SK-N-SH (cell line): ENCODE data around the gene HIBADH. TPM values are rescaled to one million over a fixed set of nuclear protein-coding genes. Genes with fewer than 3 reads are reported as not detected.

Experiments used
- CTCF ChIA-PET: fragments of 300-600, 350-600 bp; formaldehyde crosslinking; extraction: SDS; loops from one replicate; lab custom pipeline; 2021; lab: Yijun Ruan, JAX
- POLR2A ChIA-PET: fragments of 350-600 bp; sonication (Branson Sonifier 250); formaldehyde crosslinking; extraction: SDS; loops from one replicate; lab custom pipeline; 2020; ENCODE audit warnings: antibody characterized with exemption, inconsistent platforms; lab: Yijun Ruan, JAX
- DNase-seq: peaks from one replicate; pipeline ENCODE4 v3.0.0; 2012
- H2AFZ ChIP-seq: fragments of 200-600 bp; sonication (generic); 2 replicates; pipeline ENCODE4 v1.8.1; 2016; ENCODE audit warnings: antibody characterized with exemption, mild to moderate bottlenecking, low read depth
- H3F3A ChIP-seq: fragments of 200-600 bp; sonication (generic); replicated peaks from 2 replicates; pipeline ENCODE3; 2016; ENCODE audit warnings: antibody characterized with exemption, mild to moderate bottlenecking; ENCODE audit not compliant: insufficient read depth
- H3K27ac ChIP-seq, 2 experiments: fragments of 200-500 bp in 1 of 2; fragments of 200-600 bp in 1 of 2; sonication (Bioruptor generic) in 1 of 2; sonication (generic), shearing (Covaris generic) in 1 of 2; 2 replicates each; pipeline versions ENCODE4 v1.5.1 to v1.6.1; 2014 to 2016; ENCODE audit warnings: low read depth in 2 of 2, inconsistent platforms in 1 of 2, low read length in 1 of 2, mild to moderate bottlenecking in 1 of 2, mixed read lengths in 1 of 2
- H3K27me3 ChIP-seq: fragments of 200-600 bp; sonication (generic), shearing (Covaris generic); 2 replicates; pipeline ENCODE4 v1.6.1; 2016; ENCODE audit warnings: mixed run types; ENCODE audit not compliant: insufficient read depth
- H3K36me3 ChIP-seq, 2 experiments: fragments of 200-500 bp in 1 of 2; fragments of 200-600 bp in 1 of 2; sonication (Bioruptor generic) in 1 of 2; sonication (generic) in 1 of 2; replicated peaks in 1 of 2; 2 replicates each; pipeline versions ENCODE3 to v1.5.1; 2014 to 2016; ENCODE audit warnings: low read length in 1 of 2, mild to moderate bottlenecking in 1 of 2; ENCODE audit not compliant: insufficient read depth in 2 of 2, control insufficient read depth in 1 of 2
- H3K4me1 ChIP-seq, 2 experiments: fragments of 200-500 bp in 1 of 2; fragments of 200-600 bp in 1 of 2; sonication (Bioruptor generic) in 1 of 2; sonication (generic), shearing (Covaris generic) in 1 of 2; 2 replicates each; pipeline versions ENCODE4 v1.5.1 to v1.6.1; 2014 to 2016; ENCODE audit warnings: low read depth in 1 of 2, low read length in 1 of 2, mixed run types in 1 of 2; ENCODE audit not compliant: insufficient read depth in 2 of 2, control insufficient read depth in 1 of 2
- H3K4me2 ChIP-seq: fragments of 200-600 bp; sonication (generic), shearing (Covaris generic); 2 replicates; pipeline ENCODE4 v1.6.1; 2017; ENCODE audit warnings: mixed run types
- H3K4me3 ChIP-seq, 2 experiments: fragments of 200-500 bp in 1 of 2; fragments of 200-600 bp in 1 of 2; sonication (Bioruptor generic) in 1 of 2; sonication (generic), shearing (Covaris generic) in 1 of 2; 2 replicates each; pipeline versions ENCODE4 v1.5.1 to v1.8.1; 2014 to 2016; ENCODE audit warnings: low read depth in 2 of 2, inconsistent platforms in 1 of 2, low read length in 1 of 2, mild to moderate bottlenecking in 1 of 2, mixed read lengths in 1 of 2, moderate library complexity in 1 of 2
- H3K79me2 ChIP-seq: fragments of 200-600 bp; sonication (generic); 2 replicates; pipeline ENCODE4 v1.8.1; 2017; ENCODE audit warnings: mild to moderate bottlenecking; ENCODE audit not compliant: insufficient read depth
- H3K9ac ChIP-seq: fragments of 200-600 bp; sonication (generic); 2 replicates; pipeline ENCODE4 v1.6.1; 2017; ENCODE audit warnings: mixed run types
- H3K9me2 ChIP-seq: fragments of 200-600 bp; sonication (generic); 2 replicates; pipeline ENCODE4 v1.6.1; 2017; ENCODE audit warnings: mixed run types
- H3K9me3 ChIP-seq: fragments of 200-600 bp; sonication (generic); 2 replicates; pipeline ENCODE4 v1.6.1; 2017; ENCODE audit warnings: mixed run types, mild to moderate bottlenecking, moderate library complexity
- H4K20me1 ChIP-seq: fragments of 200-600 bp; sonication (generic); 2 replicates; pipeline ENCODE4 v1.6.1; 2017; ENCODE audit warnings: mild to moderate bottlenecking, mixed run types; ENCODE audit not compliant: insufficient read depth
- ELF1 ChIP-seq: IDR thresholded peaks from 2 replicates; pipeline ENCODE4 v1.4.0; 2012
- EP300 ChIP-seq, 2 experiments: IDR thresholded peaks; 2 replicates each; pipeline versions ENCODE4 v1.4.0 to v1.6.1; 2012; ENCODE audit warnings: borderline replicate concordance in 1 of 2, low read depth in 1 of 2, low read length in 1 of 2
- FOXM1 ChIP-seq: IDR thresholded peaks from 2 replicates; pipeline ENCODE4 v1.4.0; 2012; ENCODE audit warnings: low read depth, mild to moderate bottlenecking
- GABPA ChIP-seq: IDR thresholded peaks from 2 replicates; pipeline ENCODE4 v1.4.0; 2012; ENCODE audit warnings: low read depth, mild to moderate bottlenecking
- GATA2 ChIP-seq: sonication (generic); formaldehyde crosslinking; IDR thresholded peaks from 2 replicates; pipeline ENCODE4 v1.5.0; 2020; ENCODE audit warnings: mild to moderate bottlenecking, missing genetic modification reagents
- IRF3 ChIP-seq: fragments of 150-350 bp; IDR thresholded peaks from 2 replicates; pipeline ENCODE4 v1.6.1; 2016; ENCODE audit warnings: mild to moderate bottlenecking, low read depth, low read length
- MEF2A ChIP-seq: IDR thresholded peaks from 2 replicates; pipeline ENCODE4 v1.4.0; 2012; ENCODE audit warnings: low read depth, borderline replicate concordance
- MXI1 ChIP-seq: IDR thresholded peaks from 2 replicates; pipeline ENCODE4 v1.6.1; 2012; ENCODE audit warnings: mild to moderate bottlenecking, low read depth, low read length, improper control_type of control experiment
- NRF1 ChIP-seq: IDR thresholded peaks from 2 replicates; pipeline ENCODE4 v1.6.1; 2012; ENCODE audit warnings: low read depth, mild to moderate bottlenecking, low read length
- RAD21 ChIP-seq: IDR thresholded peaks from 2 replicates; pipeline ENCODE4 v1.6.1; 2012; ENCODE audit warnings: mild to moderate bottlenecking, low read length
- RCOR1 ChIP-seq: fragments of 150-350 bp; IDR thresholded peaks from 2 replicates; pipeline ENCODE4 v1.6.1; 2017; ENCODE audit warnings: antibody characterized with exemption, low read length
- REST ChIP-seq: IDR thresholded peaks from 2 replicates; pipeline ENCODE4 v1.6.1; 2012; ENCODE audit warnings: mild to moderate bottlenecking, low read depth, low read length, moderate library complexity
- RFX5 ChIP-seq: IDR thresholded peaks from 2 replicates; pipeline ENCODE4 v1.6.1; 2012; ENCODE audit warnings: mild to moderate bottlenecking, improper control_type of control experiment, low read length
- RXRA ChIP-seq: IDR thresholded peaks from 2 replicates; pipeline ENCODE4 v1.4.0; 2012; ENCODE audit warnings: low read depth, mild to moderate bottlenecking, borderline replicate concordance
- TAF1 ChIP-seq: IDR thresholded peaks from 2 replicates; pipeline ENCODE4 v1.6.1; 2012; ENCODE audit warnings: low read depth, mild to moderate bottlenecking, low read length, moderate library complexity, borderline replicate concordance
- TEAD4 ChIP-seq: IDR thresholded peaks from 2 replicates; pipeline ENCODE4 v1.4.0; 2012; ENCODE audit warnings: mild to moderate bottlenecking, borderline replicate concordance; ENCODE audit not compliant: insufficient read depth
- YY1 ChIP-seq: IDR thresholded peaks from 2 replicates; pipeline ENCODE4 v1.4.0; 2012; ENCODE audit warnings: low read depth, mild to moderate bottlenecking
- WGBS: methylation state at CpG from one replicate; pipeline ENCODE4 v1.1.6; 2017; ENCODE audit warnings: low lambda C conversion rate; 5-methylcytosine and 5-hydroxymethylcytosine counted together
- polyA plus RNA-seq, 3 experiments: library from polyadenylated mRNA; depleted of rRNA; stranded (reverse); fragments of >200 nt; gene quantifications; 2 replicates each; pipeline ENCODE4 v1.2.3, GENCODE V29; 2012
- TF ChIP-seq, protein P1 (sequence below): fragments of 200-600 bp; sonication (generic); IDR thresholded peaks from 2 replicates; pipeline ENCODE4 v1.6.1; 2017; ENCODE audit warnings: antibody characterized with exemption, mild to moderate bottlenecking, moderate library complexity
- TF ChIP-seq, protein P2 (sequence below): IDR thresholded peaks from 2 replicates; pipeline ENCODE4 v1.4.0; 2012; ENCODE audit warnings: low read depth, borderline replicate concordance

Gene HIBADH
- polyA plus RNA-seq, 1 of the 3 experiments (the other 2 are of a cell fraction): 71.8 TPM

DNA sequence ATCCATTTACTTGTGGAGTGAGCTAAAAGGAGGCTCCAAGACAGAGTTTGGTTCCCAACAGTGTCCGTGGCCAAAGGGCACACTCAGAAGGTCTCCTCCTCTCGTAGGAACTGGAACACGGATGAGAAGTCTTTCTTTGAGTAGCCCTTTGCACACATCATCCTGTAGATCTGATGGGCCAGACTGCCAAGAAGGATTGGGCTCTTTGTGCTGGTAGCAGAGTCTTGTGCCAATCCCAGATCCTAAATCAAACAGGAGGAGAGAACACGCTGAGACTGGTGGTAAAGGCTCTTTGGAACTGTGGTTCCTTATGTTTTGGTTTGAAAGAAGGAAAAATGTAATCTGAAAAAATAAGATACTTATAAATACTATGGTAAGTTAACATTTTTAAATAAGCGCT is 136.6 kb downstream of the HIBADH start:
- Histone ChIP-seq H3K27me3 (no peaks in the 10 kb centered on the region), H3F3A (no peaks in the 10 kb centered on the region), H3K9me2 (no peaks in the 10 kb centered on the region), H3K79me2 (no peaks in the 10 kb centered on the region), H3K4me3 (no peak overlapping the region), H4K20me1 (no peaks in the 10 kb centered on the region), H3K9me3 (no peaks in the 10 kb centered on the region), H3K4me1 (no peaks in the 10 kb centered on the region), H3K4me2 (no peak overlapping the region)
- CTCF ChIA-PET: no interaction called here
- no peak for TF ChIP-seq FOXM1
- no peak for TF ChIP-seq MXI1
- no peak for TF ChIP-seq RFX5
- TF ChIP-seq ELF1: no peak
- TF ChIP-seq RCOR1: no peak
- no peak for TF ChIP-seq YY1
- TF ChIP-seq EP300 (IDR thresholded peaks at IDR 0.05; ENCODE audit: borderline replicate concordance in 1 of 2, low read depth in 1 of 2, low read length in 1 of 2): no peak
- TF ChIP-seq, protein P1, sequence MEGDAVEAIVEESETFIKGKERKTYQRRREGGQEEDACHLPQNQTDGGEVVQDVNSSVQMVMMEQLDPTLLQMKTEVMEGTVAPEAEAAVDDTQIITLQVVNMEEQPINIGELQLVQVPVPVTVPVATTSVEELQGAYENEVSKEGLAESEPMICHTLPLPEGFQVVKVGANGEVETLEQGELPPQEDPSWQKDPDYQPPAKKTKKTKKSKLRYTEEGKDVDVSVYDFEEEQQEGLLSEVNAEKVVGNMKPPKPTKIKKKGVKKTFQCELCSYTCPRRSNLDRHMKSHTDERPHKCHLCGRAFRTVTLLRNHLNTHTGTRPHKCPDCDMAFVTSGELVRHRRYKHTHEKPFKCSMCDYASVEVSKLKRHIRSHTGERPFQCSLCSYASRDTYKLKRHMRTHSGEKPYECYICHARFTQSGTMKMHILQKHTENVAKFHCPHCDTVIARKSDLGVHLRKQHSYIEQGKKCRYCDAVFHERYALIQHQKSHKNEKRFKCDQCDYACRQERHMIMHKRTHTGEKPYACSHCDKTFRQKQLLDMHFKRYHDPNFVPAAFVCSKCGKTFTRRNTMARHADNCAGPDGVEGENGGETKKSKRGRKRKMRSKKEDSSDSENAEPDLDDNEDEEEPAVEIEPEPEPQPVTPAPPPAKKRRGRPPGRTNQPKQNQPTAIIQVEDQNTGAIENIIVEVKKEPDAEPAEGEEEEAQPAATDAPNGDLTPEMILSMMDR: no peak
- no peak for TF ChIP-seq MEF2A
- no peak for TF ChIP-seq GABPA
- no peak for TF ChIP-seq RXRA
- TF ChIP-seq, protein P2, sequence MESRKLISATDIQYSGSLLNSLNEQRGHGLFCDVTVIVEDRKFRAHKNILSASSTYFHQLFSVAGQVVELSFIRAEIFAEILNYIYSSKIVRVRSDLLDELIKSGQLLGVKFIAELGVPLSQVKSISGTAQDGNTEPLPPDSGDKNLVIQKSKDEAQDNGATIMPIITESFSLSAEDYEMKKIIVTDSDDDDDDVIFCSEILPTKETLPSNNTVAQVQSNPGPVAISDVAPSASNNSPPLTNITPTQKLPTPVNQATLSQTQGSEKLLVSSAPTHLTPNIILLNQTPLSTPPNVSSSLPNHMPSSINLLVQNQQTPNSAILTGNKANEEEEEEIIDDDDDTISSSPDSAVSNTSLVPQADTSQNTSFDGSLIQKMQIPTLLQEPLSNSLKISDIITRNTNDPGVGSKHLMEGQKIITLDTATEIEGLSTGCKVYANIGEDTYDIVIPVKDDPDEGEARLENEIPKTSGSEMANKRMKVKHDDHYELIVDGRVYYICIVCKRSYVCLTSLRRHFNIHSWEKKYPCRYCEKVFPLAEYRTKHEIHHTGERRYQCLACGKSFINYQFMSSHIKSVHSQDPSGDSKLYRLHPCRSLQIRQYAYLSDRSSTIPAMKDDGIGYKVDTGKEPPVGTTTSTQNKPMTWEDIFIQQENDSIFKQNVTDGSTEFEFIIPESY: no peak
- no peak for TF ChIP-seq RAD21
- TF ChIP-seq GATA2: no peak
- TF ChIP-seq, all 33 proteins: peak for 0
- 90% methylated on average over 5 of the region's 5 CpGs for WGBS
- Histone ChIP-seq H3K9ac (no peak overlapping the region), H2AFZ (no peak overlapping the region), H3K36me3 (peaks cover 35 to 50% of the 10 kb centered on the region in 2 experiments), H3K27ac (no peak overlapping the region)
- POLR2A ChIA-PET: no interaction called here
- DNase-seq: no peak

DNA sequence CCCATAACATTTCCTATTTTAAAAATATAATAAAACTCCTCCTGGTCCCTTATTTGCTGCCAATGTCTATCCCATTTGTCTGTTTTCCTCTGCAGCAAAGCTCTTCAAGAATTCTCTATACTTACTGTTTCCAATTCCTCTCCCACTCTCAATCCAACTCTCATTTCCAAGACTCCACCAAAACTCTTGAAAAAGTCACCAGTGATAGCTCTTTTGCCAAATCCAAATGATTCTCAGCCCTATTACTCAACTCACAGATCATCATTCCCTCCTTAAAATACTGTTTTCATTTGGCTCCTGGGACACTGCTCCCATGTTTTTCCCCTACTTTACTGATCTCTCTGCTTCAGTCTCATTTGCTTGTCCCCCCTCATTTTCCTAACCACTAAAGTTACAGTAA is 139.4 kb downstream of the HIBADH start:
- POLR2A ChIA-PET: no interaction called here
- H3K9me3 ChIP-seq: no peaks in the 10 kb centered on the region
- CTCF ChIA-PET: interaction anchor here (0.6 to 1.1 kb wide), 2 partner anchors 9 to 71 kb away, joined by 3 read pairs; no protein-coding TSS in a partner anchor
- no peaks in the 10 kb centered on the region for H3K27me3 ChIP-seq
- no peak overlapping the region for H2AFZ ChIP-seq
- no peaks in the 10 kb centered on the region for H3K9me2 ChIP-seq
- no peaks in the 10 kb centered on the region for H4K20me1 ChIP-seq
- DNase-seq: no peak
- H3K4me3 ChIP-seq: no peak overlapping the region
- H3K4me2 ChIP-seq: no peak overlapping the region
- H3K79me2 ChIP-seq: no peaks in the 10 kb centered on the region
- H3F3A ChIP-seq: no peaks in the 10 kb centered on the region
- H3K4me1 ChIP-seq: no peaks in the 10 kb centered on the region
- H3K36me3 ChIP-seq: peaks cover 22 to 27% of the 10 kb centered on the region in 2 experiments
- H3K27ac ChIP-seq: no peak overlapping the region
- H3K9ac ChIP-seq: no peak overlapping the region
- TF ChIP-seq TEAD4: no peak
- no peak for TF ChIP-seq RXRA
- TF ChIP-seq EP300 (IDR thresholded peaks at IDR 0.05; ENCODE audit: borderline replicate concordance in 1 of 2, low read depth in 1 of 2, low read length in 1 of 2): no peak
- TF ChIP-seq RAD21: no peak
- no peak for TF ChIP-seq MEF2A
- TF ChIP-seq ELF1: no peak
- TF ChIP-seq MXI1: no peak
- TF ChIP-seq REST: no peak
- TF ChIP-seq NRF1: no peak
- no peak for TF ChIP-seq GABPA
- TF ChIP-seq TAF1: no peak
- TF ChIP-seq IRF3: no peak
